GM19372 (cell line): ENCODE measurements around the gene ZNF777.
"Not testable (repeated sequence)": the region's sequence is repeated elsewhere in the genome, so short reads cannot be mapped to it uniquely, and the experiment has no call there.

Source experiments
- ATAC-seq: cut with Tn5 transposase; IDR thresholded peaks from one replicate; pipeline ENCODE4 v1.9.1; 2021; ENCODE audit warnings: mild to moderate bottlenecking, low read depth, moderate library complexity; ENCODE audit not compliant: unreplicated experiment

The ZNF777 gene

GRCh38 chr7:149422162-149422913 is 38.5 kb downstream of the ZNF777 start:
- peak; percentile 97 for ATAC-seq

- ATAC-seq: no peak
Measured at GRCh38 chr7:149420006-149420405, 40.9 kb downstream of the ZNF777 start.

- ATAC-seq: no peak
Measured at GRCh38 chr7:149415391-149416071, 45.3 kb downstream of the ZNF777 start.

GRCh38 chr7:149414745-149415390 is 46.0 kb downstream of the ZNF777 start:
- no peak for ATAC-seq

- ATAC-seq: no peak
Measured at GRCh38 chr7:149414171-149414570, 46.7 kb downstream of the ZNF777 start.

GRCh38 chr7:149413083-149413482 is 47.8 kb downstream of the ZNF777 start:
- ATAC-seq: not testable (repeated sequence)

- ATAC-seq: peak; percentile 75
Measured at GRCh38 chr7:149409895-149410294, 51.0 kb downstream of the ZNF777 start.

GRCh38 chr7:149404825-149405224 is 56.0 kb downstream of the ZNF777 start:
- no peak for ATAC-seq

GRCh38 chr7:149404396-149404795 is 56.5 kb downstream of the ZNF777 start:
- ATAC-seq: no peak

GRCh38 chr7:149398195-149398820 is 62.6 kb downstream of the ZNF777 start:
- no peak for ATAC-seq

- no peak for ATAC-seq
Measured at GRCh38 chr7:149397470-149398043, 63.3 kb downstream of the ZNF777 start.

GRCh38 chr7:149388550-149389335 is 72.1 kb downstream of the ZNF777 start:
- not testable (repeated sequence) for ATAC-seq

- ATAC-seq: not testable (repeated sequence)
Measured at GRCh38 chr7:149386514-149386913, 74.3 kb downstream of the ZNF777 start.

GRCh38 chr7:149385195-149385950 is 75.5 kb downstream of the ZNF777 start:
- no peak for ATAC-seq
